Tibial nerve (tissue), 4 donors: Measurements from ENCODE around the gene CTNNA2. TPM values are rescaled to one million over a fixed set of nuclear protein-coding genes. Genes with fewer than 3 reads are reported as not detected.
"Not testable (repeated sequence)": the region's sequence is repeated elsewhere in the genome, so short reads cannot be mapped to it uniquely, and the experiment has no call there.

Experiments used
- DNase-seq, 2 donors: peaks; one replicate each; pipeline ENCODE4 v3.0.0-alpha.2; 2019; ENCODE audit warnings: low spot score in 2 of 2
- H3K27ac ChIP-seq, 4 donors: fragments of 200-600 bp; sonication (generic) in 3 of 4; one replicate each; pipeline ENCODE4 v1.5.1; 2017 to 2019; ENCODE audit warnings: mild to moderate bottlenecking in 1 of 4
- H3K27me3 ChIP-seq, 2 donors: fragments of 200-600 bp; sonication (generic) in 1 of 2; one replicate each; pipeline versions ENCODE4 v1.5.1 to v1.6.0; 2017 to 2019
- H3K36me3 ChIP-seq, 3 donors: fragments of 200-600 bp; sonication (generic); one replicate each; pipeline ENCODE4 v1.5.1; 2018 to 2019
- H3K4me1 ChIP-seq, 4 donors: fragments of 200-600 bp; sonication (generic) in 3 of 4; one replicate each; pipeline ENCODE4 v1.5.1; 2017 to 2019
- H3K4me3 ChIP-seq, 4 donors: fragments of 200-600 bp; sonication (generic) in 3 of 4; one replicate each; pipeline ENCODE4 v1.5.1; 2017 to 2019; ENCODE audit warnings: mild to moderate bottlenecking in 1 of 4, moderate library complexity in 1 of 4
- H3K9me3 ChIP-seq, 4 donors: fragments of 200-600 bp; sonication (generic) in 3 of 4; one replicate each; pipeline ENCODE4 v1.5.1; 2017 to 2019
- EP300 ChIP-seq, 2 donors: sonication (generic); formaldehyde crosslinking; IDR thresholded peaks; one replicate each; pipeline ENCODE4 v1.6.1; 2017; ENCODE audit warnings: antibody characterized with exemption in 2 of 2, mild to moderate bottlenecking in 1 of 2
- POLR2A ChIP-seq, 2 donors: fragments of 450-650 bp; IDR thresholded peaks; one replicate each; pipeline ENCODE4 v1.6.1; 2017; ENCODE audit warnings: antibody characterized with exemption in 2 of 2, mild to moderate bottlenecking in 2 of 2, moderate library complexity in 2 of 2
- WGBS, 2 donors: methylation state at CpG; one replicate each; pipeline ENCODE4 v1.1.5; 2018; 5-methylcytosine and 5-hydroxymethylcytosine counted together
- total RNA-seq, 4 donors: library from RNA; depleted of rRNA; stranded (reverse); fragments of >200 nt; gene quantifications; one replicate each; pipeline ENCODE4 v1.1.0, GENCODE V29; 2016
- TF ChIP-seq, protein P1 (sequence below), 5 experiments: fragments of 200-600 bp in 3 of 5; fragments of 450-650 bp in 2 of 5; sonication (generic) in 3 of 5; IDR thresholded peaks; one replicate each; pipeline ENCODE4 v1.5.1; 2016 to 2019; ENCODE audit warnings: antibody characterized with exemption in 5 of 5, mild to moderate bottlenecking in 3 of 5, moderate library complexity in 2 of 5

The CTNNA2 gene
- total RNA-seq, 4 donors from 2014 or later = 0.39 to 3.3 (median 0.75) TPM

DNA sequence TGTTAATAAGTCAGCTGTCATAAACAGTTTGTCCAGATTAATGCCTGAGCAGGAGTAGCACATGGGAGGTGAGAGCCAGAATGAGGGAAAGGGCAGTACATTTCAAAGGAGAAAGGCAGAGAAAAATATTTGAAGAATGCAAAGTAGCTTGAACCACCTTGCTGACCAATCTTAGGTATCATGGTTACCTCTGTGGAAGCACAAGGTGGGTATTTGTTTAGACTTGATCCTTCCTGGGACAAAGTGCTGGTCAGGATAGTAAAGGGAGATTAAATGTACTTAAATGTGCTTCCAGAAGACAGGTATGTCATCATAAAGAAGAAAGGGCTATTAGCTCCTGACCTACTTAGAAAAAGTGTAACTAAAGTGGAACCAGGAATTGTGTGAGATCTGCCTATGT lies 686.7 kb downstream of the CTNNA2 start:
- Histone ChIP-seq H3K9me3 (peaks cover 0 to 11% (median 0%) of the 10 kb centered on the region in 4 donors), H3K36me3 (no peaks in the 10 kb centered on the region)
- no peak for DNase-seq

DNA sequence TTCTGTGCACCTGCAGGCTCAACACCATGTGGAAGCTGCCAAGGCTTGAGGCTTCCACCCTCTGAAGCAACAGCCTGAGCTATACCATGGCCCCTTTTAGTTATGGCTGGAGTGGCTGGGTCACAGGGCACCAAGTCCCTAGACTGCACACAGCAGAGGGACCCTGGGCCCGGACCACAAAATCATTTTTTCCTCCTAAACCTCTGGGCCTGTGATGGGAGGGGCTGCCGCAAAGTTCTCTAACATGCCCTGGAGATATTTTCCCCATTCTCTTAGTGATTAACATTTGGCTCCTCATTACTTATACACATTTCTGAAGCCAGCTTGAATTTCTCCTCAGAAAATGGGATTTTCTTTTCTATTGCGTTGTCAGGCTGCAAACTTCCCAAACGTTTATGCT lies 691.1 kb downstream of the CTNNA2 start:
- peaks cover 0 to 12% (median 0%) of the 10 kb centered on the region in 4 donors for H3K9me3 ChIP-seq
- not testable (repeated sequence) for DNase-seq, H3K4me3 ChIP-seq, H3K36me3 ChIP-seq, H3K27me3 ChIP-seq, H3K4me1 ChIP-seq, H3K27ac ChIP-seq
- WGBS, 2 donors = 91 to 96% methylated on average over 4 of the region's 4 CpGs

More for the DNA sequence above, 686.7 kb downstream of the CTNNA2 start:
- H3K27me3 ChIP-seq = no peaks in the 10 kb centered on the region
- H3K4me3 ChIP-seq = no peak overlapping the region
- H3K4me1 ChIP-seq = no peaks in the 10 kb centered on the region
- H3K27ac ChIP-seq = no peak overlapping the region
- TF ChIP-seq, protein P1, sequence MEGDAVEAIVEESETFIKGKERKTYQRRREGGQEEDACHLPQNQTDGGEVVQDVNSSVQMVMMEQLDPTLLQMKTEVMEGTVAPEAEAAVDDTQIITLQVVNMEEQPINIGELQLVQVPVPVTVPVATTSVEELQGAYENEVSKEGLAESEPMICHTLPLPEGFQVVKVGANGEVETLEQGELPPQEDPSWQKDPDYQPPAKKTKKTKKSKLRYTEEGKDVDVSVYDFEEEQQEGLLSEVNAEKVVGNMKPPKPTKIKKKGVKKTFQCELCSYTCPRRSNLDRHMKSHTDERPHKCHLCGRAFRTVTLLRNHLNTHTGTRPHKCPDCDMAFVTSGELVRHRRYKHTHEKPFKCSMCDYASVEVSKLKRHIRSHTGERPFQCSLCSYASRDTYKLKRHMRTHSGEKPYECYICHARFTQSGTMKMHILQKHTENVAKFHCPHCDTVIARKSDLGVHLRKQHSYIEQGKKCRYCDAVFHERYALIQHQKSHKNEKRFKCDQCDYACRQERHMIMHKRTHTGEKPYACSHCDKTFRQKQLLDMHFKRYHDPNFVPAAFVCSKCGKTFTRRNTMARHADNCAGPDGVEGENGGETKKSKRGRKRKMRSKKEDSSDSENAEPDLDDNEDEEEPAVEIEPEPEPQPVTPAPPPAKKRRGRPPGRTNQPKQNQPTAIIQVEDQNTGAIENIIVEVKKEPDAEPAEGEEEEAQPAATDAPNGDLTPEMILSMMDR (IDR thresholded peaks at IDR 0.05) = no peak
- TF ChIP-seq POLR2A (IDR thresholded peaks at IDR 0.05) (no peak), EP300 (IDR thresholded peaks at IDR 0.05) (no peak)

DNA sequence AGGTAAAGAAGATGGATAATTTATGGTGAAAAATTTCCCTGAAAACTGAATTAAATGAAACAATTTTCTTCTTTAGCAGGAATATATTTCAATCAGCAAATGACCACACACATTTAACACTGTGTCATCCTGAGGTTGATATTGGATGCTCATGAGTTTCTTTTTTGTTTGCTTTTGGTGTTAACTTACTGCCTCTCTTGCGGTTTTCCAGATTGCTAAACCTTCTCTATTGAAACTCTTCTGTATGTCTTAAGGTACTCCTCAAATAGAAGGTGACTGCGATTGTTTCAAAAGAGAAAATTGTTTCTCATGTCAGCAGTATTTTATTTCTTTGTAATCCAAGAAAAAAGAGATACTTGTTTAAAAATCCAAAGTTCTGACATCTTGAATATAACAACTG lies 692.6 kb downstream of the CTNNA2 start:
- Histone ChIP-seq H3K9me3 (peaks cover 0 to 12% (median 0%) of the 10 kb centered on the region in 4 donors), H3K36me3 (no peaks in the 10 kb centered on the region), H3K27me3 (no peaks in the 10 kb centered on the region), H3K4me3 (no peak overlapping the region), H3K27ac (no peak overlapping the region), H3K4me1 (no peaks in the 10 kb centered on the region)
- 74 to 78% methylated on average over 2 of the region's 2 CpGs for WGBS, 2 donors
- DNase-seq = no peak
- TF ChIP-seq EP300 (IDR thresholded peaks at IDR 0.05) = no peak
- TF ChIP-seq, protein P1 (IDR thresholded peaks at IDR 0.05) = no peak

DNA sequence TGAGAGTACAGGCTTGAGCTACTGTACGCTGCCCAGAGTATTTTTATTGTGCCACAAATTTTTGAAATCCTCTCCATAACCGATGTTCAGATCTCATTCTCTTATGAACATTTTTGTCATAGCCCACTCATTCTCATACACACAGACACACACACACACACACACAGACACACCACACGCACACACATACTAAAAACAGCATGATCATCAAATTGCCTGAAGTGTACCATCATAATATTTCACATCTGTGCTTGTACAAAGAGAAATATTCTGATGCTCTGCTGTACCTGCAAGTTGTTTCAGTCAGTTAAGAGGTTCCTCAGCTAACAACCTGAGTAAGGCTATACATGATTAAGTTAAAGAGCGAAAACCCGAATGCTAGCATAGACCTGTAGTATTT lies 696.6 kb downstream of the CTNNA2 start:
- no peak for DNase-seq
- 90 to 91% methylated on average over 5 of the region's 5 CpGs for WGBS, 2 donors
- no peaks in the 10 kb centered on the region for H3K27me3 ChIP-seq
- no peak overlapping the region for H3K27ac ChIP-seq
- no peaks in the 10 kb centered on the region for H3K36me3 ChIP-seq
- no peak for TF ChIP-seq EP300 (IDR thresholded peaks at IDR 0.05)
- TF ChIP-seq POLR2A (IDR thresholded peaks at IDR 0.05) = no peak
- TF ChIP-seq, protein P1 (IDR thresholded peaks at IDR 0.05) = no peak
- no peaks in the 10 kb centered on the region for H3K4me1 ChIP-seq
- peaks cover 0 to 4% (median 0%) of the 10 kb centered on the region in 4 donors for H3K9me3 ChIP-seq
- no peak overlapping the region for H3K4me3 ChIP-seq

DNA sequence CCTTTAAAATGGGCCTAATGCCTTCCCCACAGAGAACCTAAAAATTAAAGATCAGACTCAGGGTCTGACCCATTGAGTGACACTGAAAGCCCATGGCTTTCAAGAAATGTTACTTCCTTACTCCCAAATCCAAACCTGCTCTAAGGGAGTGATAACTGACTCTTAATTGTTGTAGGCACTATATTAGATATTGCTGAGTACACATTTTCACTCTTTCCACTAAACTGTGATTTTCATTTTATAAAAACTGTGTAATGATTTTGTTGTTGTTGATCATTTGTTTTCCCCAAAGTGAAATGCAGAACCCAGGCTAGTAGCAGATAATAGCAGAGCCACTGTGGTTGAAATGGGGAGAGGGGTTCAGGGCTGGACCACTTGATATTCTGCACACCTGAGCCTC lies 704.6 kb downstream of the CTNNA2 start:
- Histone ChIP-seq H3K9me3 (peaks cover 0 to 19% (median 0%) of the 10 kb centered on the region in 4 donors), H3K4me3 (no peak overlapping the region), H3K4me1 (no peaks in the 10 kb centered on the region), H3K27ac (no peak overlapping the region), H3K36me3 (no peaks in the 10 kb centered on the region), H3K27me3 (no peaks in the 10 kb centered on the region)
- TF ChIP-seq POLR2A (IDR thresholded peaks at IDR 0.05) (no peak), EP300 (IDR thresholded peaks at IDR 0.05) (no peak)
- TF ChIP-seq, protein P1 (IDR thresholded peaks at IDR 0.05) = no peak
- DNase-seq = no peak

DNA sequence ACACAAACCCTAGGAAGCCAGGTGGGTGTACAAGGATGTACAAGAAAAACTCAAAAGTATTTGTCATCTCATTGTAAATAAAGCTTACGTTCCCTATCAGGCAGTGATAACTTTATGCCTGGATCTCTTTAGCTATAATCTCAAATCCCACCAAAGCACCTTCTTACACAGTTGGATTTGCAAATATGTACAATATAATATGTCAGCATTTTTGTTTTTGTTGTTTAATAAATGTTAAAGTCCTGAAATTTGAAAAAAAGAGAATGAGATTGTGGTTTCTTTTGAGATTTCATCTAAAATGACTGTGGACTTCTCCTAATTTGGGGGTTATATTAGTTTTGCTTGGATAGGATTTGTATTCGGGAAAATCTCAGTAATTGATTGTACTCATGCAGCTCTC lies 709.8 kb downstream of the CTNNA2 start:
- 81 to 91% methylated on average over 2 of the region's 2 CpGs for WGBS, 2 donors
- no peaks in the 10 kb centered on the region for H3K27me3 ChIP-seq
- H3K27ac ChIP-seq = no peak overlapping the region
- no peak for DNase-seq
- no peaks in the 10 kb centered on the region for H3K9me3 ChIP-seq
- TF ChIP-seq EP300 (IDR thresholded peaks at IDR 0.05) (no peak), POLR2A (IDR thresholded peaks at IDR 0.05) (no peak)
- TF ChIP-seq, protein P1 (IDR thresholded peaks at IDR 0.05) = no peak
- H3K4me1 ChIP-seq = no peaks in the 10 kb centered on the region
- no peak overlapping the region for H3K4me3 ChIP-seq
- no peaks in the 10 kb centered on the region for H3K36me3 ChIP-seq
